Vagina (tissue), 2 donors: ENCODE results near the gene VPS45. TPM values are rescaled to one million over a fixed set of nuclear protein-coding genes. Genes with fewer than 3 reads are reported as not detected.

Experiments
- DNase-seq, 2 donors: peaks; one replicate each; pipeline ENCODE4 v3.0.0-alpha.2; 2017; ENCODE audit errors: extremely low spot score in 2 of 2
- H3K27ac ChIP-seq: fragments of 200-600 bp; sonication (generic); one replicate; pipeline ENCODE4 v1.5.1; 2019
- H3K27me3 ChIP-seq: fragments of 200-600 bp; sonication (generic); one replicate; pipeline ENCODE4 v1.5.1; 2019
- H3K36me3 ChIP-seq, 2 donors: fragments of 200-600 bp; sonication (generic); one replicate each; pipeline ENCODE4 v1.5.1; 2017 to 2019
- H3K4me1 ChIP-seq: fragments of 200-600 bp; sonication (generic); one replicate; pipeline ENCODE4 v1.5.1; 2019
- H3K4me3 ChIP-seq, 2 donors: fragments of 200-600 bp; sonication (generic); 1 replicate in 1 of 2; 2 replicates in 1 of 2; pipeline ENCODE4 v1.5.1; 2016 to 2019
- H3K9me3 ChIP-seq: fragments of 200-600 bp; sonication (generic); one replicate; pipeline ENCODE4 v1.5.1; 2019
- POLR2A ChIP-seq, 2 donors: fragments of 450-650 bp; IDR thresholded peaks; one replicate each; pipeline ENCODE4 v1.6.1; 2017; ENCODE audit warnings: antibody characterized with exemption in 2 of 2, mild to moderate bottlenecking in 2 of 2, moderate library complexity in 2 of 2
- POLR2AphosphoS5 ChIP-seq, 2 donors: sonication (generic); formaldehyde crosslinking; IDR thresholded peaks; one replicate each; pipeline ENCODE4 v1.9.0; 2017; ENCODE audit warnings: antibody characterized with exemption in 2 of 2, mild to moderate bottlenecking in 2 of 2, low read depth in 1 of 2; ENCODE audit not compliant: insufficient read depth in 1 of 2
- intact Hi-C: fragments of 100-400 bp; cut with DNase I; formaldehyde crosslinking; loops from one replicate; pipeline ENCODE4 v1.15.1; 2023
- total RNA-seq: library from RNA; depleted of rRNA; stranded (reverse); fragments of >200 nt; gene quantifications from one replicate; pipeline ENCODE4 v1.2.3, GENCODE V29; 2016
- TF ChIP-seq, protein P1 (sequence below), 3 experiments: fragments of 450-650 bp in 2 of 3; fragments of 200-600 bp in 1 of 3; sonication (generic) in 1 of 3; IDR thresholded peaks; one replicate each; pipeline ENCODE4 v1.5.1; 2017 to 2019; ENCODE audit warnings: antibody characterized with exemption in 3 of 3, mild to moderate bottlenecking in 2 of 3, moderate library complexity in 2 of 3

The VPS45 gene
- total RNA-seq, 1 donor from 2014 or later: 32.2 TPM

DNA sequence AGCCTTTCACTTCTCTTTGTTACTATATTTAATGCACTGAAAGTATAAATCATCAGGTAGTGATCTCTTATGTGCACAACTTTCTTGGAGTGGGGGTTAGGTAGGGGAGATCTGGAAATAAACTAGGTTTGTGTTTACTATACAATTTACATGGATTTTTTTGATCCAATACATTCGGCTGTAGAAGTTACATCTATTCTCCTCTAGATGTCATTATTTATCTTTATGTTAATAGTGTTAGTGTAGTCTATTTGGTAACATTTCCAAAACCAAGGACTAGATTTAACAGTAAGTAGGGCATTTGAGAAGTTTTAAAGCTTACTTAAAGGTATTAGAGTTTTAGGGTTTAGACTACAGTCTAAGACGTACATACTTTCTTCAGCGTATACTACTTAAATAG is 5.4 kb downstream of the VPS45 start:
- Histone ChIP-seq H3K4me1 (peaks cover 11% of the 10 kb centered on the region), H3K9me3 (no peaks in the 10 kb centered on the region), H3K27me3 (no peaks in the 10 kb centered on the region), H3K36me3 (peaks cover 6 to 21% of the 10 kb centered on the region in 2 donors), H3K27ac (no peak overlapping the region), H3K4me3 (no peak overlapping the region)
- intact Hi-C loops: no loop called here
- TF ChIP-seq, protein P1, sequence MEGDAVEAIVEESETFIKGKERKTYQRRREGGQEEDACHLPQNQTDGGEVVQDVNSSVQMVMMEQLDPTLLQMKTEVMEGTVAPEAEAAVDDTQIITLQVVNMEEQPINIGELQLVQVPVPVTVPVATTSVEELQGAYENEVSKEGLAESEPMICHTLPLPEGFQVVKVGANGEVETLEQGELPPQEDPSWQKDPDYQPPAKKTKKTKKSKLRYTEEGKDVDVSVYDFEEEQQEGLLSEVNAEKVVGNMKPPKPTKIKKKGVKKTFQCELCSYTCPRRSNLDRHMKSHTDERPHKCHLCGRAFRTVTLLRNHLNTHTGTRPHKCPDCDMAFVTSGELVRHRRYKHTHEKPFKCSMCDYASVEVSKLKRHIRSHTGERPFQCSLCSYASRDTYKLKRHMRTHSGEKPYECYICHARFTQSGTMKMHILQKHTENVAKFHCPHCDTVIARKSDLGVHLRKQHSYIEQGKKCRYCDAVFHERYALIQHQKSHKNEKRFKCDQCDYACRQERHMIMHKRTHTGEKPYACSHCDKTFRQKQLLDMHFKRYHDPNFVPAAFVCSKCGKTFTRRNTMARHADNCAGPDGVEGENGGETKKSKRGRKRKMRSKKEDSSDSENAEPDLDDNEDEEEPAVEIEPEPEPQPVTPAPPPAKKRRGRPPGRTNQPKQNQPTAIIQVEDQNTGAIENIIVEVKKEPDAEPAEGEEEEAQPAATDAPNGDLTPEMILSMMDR (IDR thresholded peaks at IDR 0.05): no peak
- TF ChIP-seq POLR2A (IDR thresholded peaks at IDR 0.05) (no peak), POLR2AphosphoS5 (IDR thresholded peaks at IDR 0.05; ENCODE audit: insufficient read depth in 1 of 2, low read depth in 1 of 2) (no peak)
- no peak for DNase-seq

DNA sequence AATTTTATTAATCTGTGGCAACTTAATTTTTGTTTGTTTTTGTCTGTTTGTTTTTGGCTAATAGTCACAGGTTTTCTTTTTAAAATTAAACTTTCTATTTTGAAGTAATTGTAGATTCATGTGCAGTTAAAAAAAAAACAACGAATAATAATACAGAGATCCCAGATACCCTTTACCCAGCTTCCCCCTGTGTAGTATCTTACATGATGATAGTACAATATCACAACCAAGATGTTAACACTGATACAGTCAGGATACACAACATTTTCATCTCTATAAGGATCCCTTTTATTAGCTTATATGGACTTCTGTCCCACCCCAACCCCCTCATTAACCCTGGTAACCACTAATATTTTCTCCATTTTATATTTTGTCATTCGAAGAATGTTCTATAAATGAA is 5.9 kb downstream of the VPS45 start:
- TF ChIP-seq, protein P1 (IDR thresholded peaks at IDR 0.05): no peak
- TF ChIP-seq POLR2A (IDR thresholded peaks at IDR 0.05) (no peak), POLR2AphosphoS5 (IDR thresholded peaks at IDR 0.05; ENCODE audit: insufficient read depth in 1 of 2, low read depth in 1 of 2) (no peak)
- intact Hi-C loops: no loop called here
- H3K36me3 ChIP-seq: peaks cover 6 to 26% of the 10 kb centered on the region in 2 donors

DNA sequence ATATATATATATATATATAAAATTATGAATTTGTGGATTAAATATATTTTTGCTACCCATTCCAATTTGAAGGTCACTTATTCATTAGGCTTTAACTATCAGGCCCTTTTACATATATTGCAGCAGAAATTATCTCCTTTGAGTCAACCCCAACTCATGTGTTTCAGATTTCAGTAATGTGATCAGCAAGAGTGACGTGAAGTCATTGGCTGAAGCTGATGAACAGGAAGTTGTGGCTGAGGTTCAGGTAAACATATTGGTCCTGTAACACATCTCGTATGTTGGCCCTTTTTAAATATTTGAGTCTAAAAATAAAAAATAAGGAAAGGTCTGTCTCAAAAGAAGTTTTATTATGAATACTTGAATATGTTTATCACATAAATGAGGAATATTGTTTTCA is 8.5 kb downstream of the VPS45 start:
- H3K27me3 ChIP-seq: no peaks in the 10 kb centered on the region
- peaks cover 6 to 36% of the 10 kb centered on the region in 2 donors for H3K36me3 ChIP-seq
- TF ChIP-seq, protein P1 (IDR thresholded peaks at IDR 0.05): no peak
- no peak for TF ChIP-seq POLR2AphosphoS5 (IDR thresholded peaks at IDR 0.05; ENCODE audit: insufficient read depth in 1 of 2, low read depth in 1 of 2)
- no peak for TF ChIP-seq POLR2A (IDR thresholded peaks at IDR 0.05)
- H3K27ac ChIP-seq: no peak overlapping the region
- intact Hi-C loops: no loop called here
- no peaks in the 10 kb centered on the region for H3K9me3 ChIP-seq
- no peak for DNase-seq
- no peaks in the 10 kb centered on the region for H3K4me1 ChIP-seq
- no peak overlapping the region for H3K4me3 ChIP-seq

More for the DNA sequence above, 5.9 kb downstream of the VPS45 start:
- H3K27ac ChIP-seq: no peak overlapping the region
- no peak overlapping the region for H3K4me3 ChIP-seq
- no peak for DNase-seq
- H3K4me1 ChIP-seq: peaks cover 5% of the 10 kb centered on the region
- H3K27me3 ChIP-seq: no peaks in the 10 kb centered on the region
- no peaks in the 10 kb centered on the region for H3K9me3 ChIP-seq

DNA sequence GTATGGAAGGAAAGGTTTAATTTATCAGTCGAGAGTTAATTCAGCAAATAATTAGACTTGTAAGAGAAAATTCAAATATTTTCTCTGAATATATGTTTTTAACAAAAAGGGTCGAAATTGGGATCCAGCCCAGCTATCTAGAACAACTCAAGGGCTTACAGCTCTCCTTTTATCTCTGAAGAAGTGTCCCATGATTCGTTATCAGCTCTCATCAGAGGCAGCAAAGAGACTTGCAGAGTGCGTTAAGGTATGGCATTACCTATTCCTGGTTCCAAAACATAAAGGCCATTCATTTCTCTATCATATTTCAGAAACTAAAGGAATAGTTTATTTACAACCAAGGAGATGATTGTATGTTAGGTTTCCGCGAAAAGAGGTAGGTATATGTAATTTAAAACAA is 9.4 kb downstream of the VPS45 start:
- Histone ChIP-seq H3K4me1 (no peaks in the 10 kb centered on the region), H3K27ac (no peak overlapping the region), H3K27me3 (no peaks in the 10 kb centered on the region), H3K9me3 (no peaks in the 10 kb centered on the region), H3K36me3 (peaks cover 6 to 44% of the 10 kb centered on the region in 2 donors), H3K4me3 (no peak overlapping the region)
- TF ChIP-seq, protein P1 (IDR thresholded peaks at IDR 0.05): no peak
- TF ChIP-seq POLR2AphosphoS5 (IDR thresholded peaks at IDR 0.05; ENCODE audit: insufficient read depth in 1 of 2, low read depth in 1 of 2): no peak
- no peak for DNase-seq
- intact Hi-C loops: no loop called here

DNA sequence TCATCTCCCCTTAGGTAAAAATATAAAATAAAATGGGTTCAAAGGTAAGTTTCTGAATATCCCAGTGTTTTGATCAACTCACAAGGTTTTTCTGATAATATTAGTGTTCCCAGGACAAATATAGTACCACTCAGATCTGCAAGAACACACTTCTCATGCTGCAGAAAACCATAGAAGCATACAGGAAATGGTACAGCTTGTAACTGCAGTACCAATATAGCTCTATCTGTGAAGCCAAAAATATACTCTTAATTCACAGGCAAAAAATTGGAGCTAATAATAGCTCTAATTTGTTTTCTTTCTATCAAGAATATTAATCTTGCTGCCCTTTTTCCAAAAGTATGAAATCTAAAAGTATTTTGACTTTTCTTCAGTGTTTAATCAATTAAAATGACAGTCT is 13.2 kb downstream of the VPS45 start:
- no peak for TF ChIP-seq POLR2A (IDR thresholded peaks at IDR 0.05)
- TF ChIP-seq, protein P1 (IDR thresholded peaks at IDR 0.05): no peak
- no peak for TF ChIP-seq POLR2AphosphoS5 (IDR thresholded peaks at IDR 0.05; ENCODE audit: insufficient read depth in 1 of 2, low read depth in 1 of 2)
- Histone ChIP-seq H3K4me3 (no peak overlapping the region), H3K4me1 (no peaks in the 10 kb centered on the region), H3K9me3 (no peaks in the 10 kb centered on the region), H3K27me3 (no peaks in the 10 kb centered on the region), H3K27ac (no peak overlapping the region), H3K36me3 (peaks cover 6 to 61% of the 10 kb centered on the region in 2 donors)
- intact Hi-C loops: no loop called here
- no peak for DNase-seq
